ENCODE results near the gene APLP2.

APLP2 gene

GRCh38 chr11:130121445-130121978 lies 51.8 kb downstream of the APLP2 start:
- no peak for DNase-seq

- DNase-seq: no peak
These were observed 52.5 kb downstream of the APLP2 start for GRCh38 chr11:130122141-130122575.

GRCh38 chr11:130123414-130124040 lies 53.8 kb downstream of the APLP2 start:
- no peak for DNase-seq

- no peak for DNase-seq
These were observed 54.4 kb downstream of the APLP2 start for GRCh38 chr11:130124096-130124495.

- DNase-seq: no peak
These were observed 55.9 kb downstream of the APLP2 start for GRCh38 chr11:130125638-130126037.

- DNase-seq: no peak
These were observed 56.8 kb downstream of the APLP2 start for GRCh38 chr11:130126516-130126915.

GRCh38 chr11:130127509-130127908 lies 57.8 kb downstream of the APLP2 start:
- DNase-seq: no peak

- no peak for DNase-seq
These were observed 58.9 kb downstream of the APLP2 start for GRCh38 chr11:130128626-130129025.

- no peak for DNase-seq
These were observed 60.2 kb downstream of the APLP2 start for GRCh38 chr11:130129922-130130321.

GRCh38 chr11:130131961-130132850 lies 62.5 kb downstream of the APLP2 start:
- peak; percentile 33 for DNase-seq

- no peak for DNase-seq
These were observed 64.0 kb downstream of the APLP2 start for GRCh38 chr11:130133716-130134115.

- no peak for DNase-seq
These were observed 66.4 kb downstream of the APLP2 start for GRCh38 chr11:130136107-130136506.

GRCh38 chr11:130137999-130138398 lies 68.3 kb downstream of the APLP2 start:
- DNase-seq: no peak

GRCh38 chr11:130139401-130139800 lies 69.7 kb downstream of the APLP2 start:
- no peak for DNase-seq

- no peak for DNase-seq
These were observed 72.1 kb downstream of the APLP2 start for GRCh38 chr11:130141561-130142341.

GRCh38 chr11:130144141-130144540 lies 74.4 kb downstream of the APLP2 start:
- no peak for DNase-seq

GRCh38 chr11:130144861-130145281 lies 75.2 kb downstream of the APLP2 start:
- DNase-seq: no peak

- DNase-seq: no peak
These were observed 75.7 kb downstream of the APLP2 start for GRCh38 chr11:130145311-130145812.

GRCh38 chr11:130145975-130146776 lies 76.5 kb downstream of the APLP2 start:
- DNase-seq: no peak

- DNase-seq: no peak
These were observed 77.1 kb downstream of the APLP2 start for GRCh38 chr11:130146796-130147195.

- DNase-seq: no peak
These were observed 79.2 kb downstream of the APLP2 start for GRCh38 chr11:130148796-130149326.

GRCh38 chr11:130150790-130151189 lies 81.1 kb downstream of the APLP2 start:
- DNase-seq: no peak

Data from NCI-H446 treated with DMSO at 0.1 percent for 48 hours (cell line).